Measurements from ENCODE around the gene BBS4. TPM values are rescaled to one million over a fixed set of nuclear protein-coding genes. Genes with fewer than 3 reads are reported as not detected.
"Not testable (repeated sequence)": the region's sequence is repeated elsewhere in the genome, so short reads cannot be mapped to it uniquely, and the experiment has no call there.

Gene BBS4, protein sequence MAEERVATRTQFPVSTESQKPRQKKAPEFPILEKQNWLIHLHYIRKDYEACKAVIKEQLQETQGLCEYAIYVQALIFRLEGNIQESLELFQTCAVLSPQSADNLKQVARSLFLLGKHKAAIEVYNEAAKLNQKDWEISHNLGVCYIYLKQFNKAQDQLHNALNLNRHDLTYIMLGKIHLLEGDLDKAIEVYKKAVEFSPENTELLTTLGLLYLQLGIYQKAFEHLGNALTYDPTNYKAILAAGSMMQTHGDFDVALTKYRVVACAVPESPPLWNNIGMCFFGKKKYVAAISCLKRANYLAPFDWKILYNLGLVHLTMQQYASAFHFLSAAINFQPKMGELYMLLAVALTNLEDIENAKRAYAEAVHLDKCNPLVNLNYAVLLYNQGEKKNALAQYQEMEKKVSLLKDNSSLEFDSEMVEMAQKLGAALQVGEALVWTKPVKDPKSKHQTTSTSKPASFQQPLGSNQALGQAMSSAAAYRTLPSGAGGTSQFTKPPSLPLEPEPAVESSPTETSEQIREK
- 10 to 100 TPM; 17.8 to 50.7 (median 33.1) TPM for total RNA-seq

DNA sequence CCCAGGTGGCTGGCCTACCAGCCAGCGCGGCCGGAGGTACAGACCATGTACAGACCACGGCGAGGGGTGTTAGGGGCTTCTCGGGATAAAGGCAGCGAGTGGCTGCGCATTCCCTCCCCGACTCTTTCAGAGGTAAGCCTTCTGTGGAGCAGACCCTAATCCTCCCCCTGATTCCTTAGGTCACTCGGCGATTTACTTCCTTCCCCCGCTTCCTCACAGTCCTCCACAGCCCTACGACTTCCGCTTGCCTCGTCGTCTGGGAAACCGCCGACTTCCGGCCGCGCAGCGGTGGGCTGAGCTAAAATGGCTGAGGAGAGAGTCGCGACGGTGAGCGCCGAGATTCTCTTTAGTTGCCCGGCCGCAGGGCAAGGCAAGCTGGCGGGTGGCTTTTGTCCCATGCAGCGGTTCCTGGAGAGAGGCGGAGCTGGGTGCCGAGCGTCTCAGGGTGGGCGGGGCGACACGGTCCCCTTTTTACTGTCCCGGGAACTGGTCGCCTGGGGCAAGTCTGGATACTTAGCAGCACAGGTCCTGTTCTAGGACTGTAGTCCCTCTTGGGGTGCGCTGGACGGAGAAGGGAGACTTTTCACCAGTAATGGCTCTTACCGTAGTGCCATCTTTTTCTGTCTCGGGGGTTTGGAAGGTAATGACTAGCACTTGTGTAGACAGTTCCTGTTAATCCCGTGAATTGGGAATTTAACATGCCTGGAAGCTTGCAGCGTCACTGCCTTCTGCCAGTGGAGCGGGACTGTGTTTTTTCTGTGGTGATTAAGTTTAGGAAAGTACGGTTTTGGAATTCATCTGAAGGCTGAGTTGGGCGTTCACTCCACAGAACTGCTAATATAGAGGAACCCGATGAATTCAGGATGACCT lies at the start of gene BBS4, which contains the start of gene HIGD2B:
TSS of gene BBS4 (plus strand) at position 283 of the 870 bp plus-strand sequence. CDS start at position 304, 21 bp downstream.
TSS of gene HIGD2B (minus strand) at position 258 of the 870 bp plus-strand sequence. CDS start 9,808 bp downstream, outside the sequence.
- Histone ChIP-seq H3K4me1 (replicated peaks in 1 of 2) (peaks cover 9 to 12% of the 10 kb centered on the region in 2 donors), H3K27ac (peak within 1 kb of the TSS; percentile 79 to 89), H3K4me3 (peak within 1 kb of the TSS; percentile 46 to 71 (median 59))
- in situ Hi-C loops (cut with MboI; ENCODE audit: low pct_unique_long_range_greater_than_20kb in 2 of 9, low sequenced_read_pairs in 9 of 9, unreplicated experiment in 9 of 9): no loop called here
- ATAC-seq (replicated peaks in 6 of 8): peak; percentile 93 to 97 (median 96)
- WGBS, 10 experiments: 0 to 3% (median 0%) methylated on average over 2 to 27 of the region's 49 CpGs; no CpG with 5 or more reads in 2 of the 10 experiments

DNA sequence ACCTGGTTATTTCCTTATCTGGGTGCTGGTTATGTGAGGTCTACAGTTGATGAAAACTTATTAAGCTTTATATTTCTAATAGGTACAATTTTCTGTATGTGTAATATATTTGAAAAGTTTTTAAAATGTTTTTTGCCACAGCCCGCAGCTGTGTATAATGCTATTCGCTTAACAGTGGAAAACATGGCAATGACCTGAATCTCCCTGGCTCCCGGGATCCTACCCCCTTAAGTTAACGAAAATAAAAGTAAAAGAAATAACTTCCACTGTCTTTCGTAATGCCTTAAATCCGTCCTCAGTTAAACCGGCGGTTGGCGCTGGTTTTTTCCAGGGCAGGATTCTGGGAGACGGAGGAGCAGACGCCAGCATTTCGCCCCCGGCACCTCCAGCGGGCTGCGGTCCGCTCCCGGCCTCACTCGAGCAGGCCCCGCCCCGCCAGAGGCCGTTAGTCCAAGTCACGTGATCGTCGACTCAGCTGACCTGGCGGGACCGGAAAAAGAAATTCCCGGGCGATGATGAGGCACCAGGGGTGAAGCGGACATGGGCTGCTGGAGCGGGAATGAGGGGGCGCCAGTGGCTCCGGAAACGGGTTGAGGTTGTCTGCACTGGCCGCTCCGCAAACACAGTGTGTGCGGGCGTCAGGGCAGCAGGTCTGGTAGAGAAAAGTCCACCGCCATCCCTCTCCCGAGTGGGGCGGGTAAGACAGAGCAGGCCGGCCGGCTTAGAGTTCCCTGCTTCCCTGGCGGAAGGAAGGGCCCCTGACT lies 49.3 kb upstream of the BBS4 start:
- H3K4me3 ChIP-seq: peak overlapping the region in 1 of 5 donors; percentile 43
- not testable (repeated sequence) for H3K27ac ChIP-seq; H3K4me1 ChIP-seq (replicated peaks in 1 of 2)
- in situ Hi-C loops (cut with MboI; ENCODE audit: low pct_unique_long_range_greater_than_20kb in 2 of 9, low sequenced_read_pairs in 9 of 9, unreplicated experiment in 9 of 9): loop anchor here in 2 of 9 experiments (25.0 kb wide), 1 partner anchor 1476 kb away; no protein-coding TSS in a partner anchor
- ATAC-seq (replicated peaks in 6 of 8): peak; percentile 90 to 94 (median 92)
- no CpG with 5 or more reads among the region's 43 CpGs for WGBS, 10 experiments

DNA sequence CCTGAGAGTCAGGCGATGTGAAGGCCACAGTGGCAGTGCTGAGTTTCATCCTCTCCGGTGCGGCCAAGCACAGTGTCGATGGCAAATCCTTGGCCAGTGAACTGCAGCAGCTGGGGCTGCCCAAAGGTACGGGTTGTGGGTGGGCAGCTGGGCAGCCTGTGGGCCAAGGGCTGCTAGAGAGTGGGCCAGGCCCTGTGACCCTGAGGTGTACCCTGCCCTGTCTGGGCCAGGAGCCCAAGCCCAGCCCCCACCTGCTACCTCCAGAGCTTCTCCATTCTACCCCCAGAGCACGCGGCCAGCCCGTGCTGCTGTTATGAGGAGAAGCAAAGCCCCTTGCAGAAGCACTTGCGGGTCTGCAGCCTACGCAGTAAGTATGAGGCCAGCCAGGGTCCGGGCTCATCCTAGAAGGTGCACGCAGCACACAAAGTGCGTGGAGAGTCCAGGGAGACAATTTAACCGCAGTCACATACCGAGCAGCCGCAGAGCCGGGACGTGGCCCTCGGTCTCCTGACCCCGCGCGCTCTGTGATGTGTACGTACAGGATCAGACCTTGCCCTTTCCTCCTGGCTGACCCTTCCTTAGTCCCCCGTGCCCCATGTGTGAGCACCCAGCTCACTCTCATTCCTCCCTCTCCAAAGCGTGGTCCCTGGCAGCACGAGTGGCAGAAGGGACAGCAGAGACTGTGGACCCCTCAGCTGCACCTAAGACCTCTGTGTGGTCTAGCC lies 46.1 kb upstream of the BBS4 start:
- not testable (repeated sequence) for H3K27ac ChIP-seq; H3K4me1 ChIP-seq (replicated peaks in 1 of 2); ATAC-seq (replicated peaks in 6 of 8); H3K4me3 ChIP-seq
- in situ Hi-C loops (cut with MboI; ENCODE audit: low pct_unique_long_range_greater_than_20kb in 2 of 9, low sequenced_read_pairs in 9 of 9, unreplicated experiment in 9 of 9): loop anchor here in 2 of 9 experiments (25.0 kb wide), 1 partner anchor 1472 kb away; no protein-coding TSS in a partner anchor
- no CpG with 5 or more reads among the region's 26 CpGs for WGBS, 10 experiments

DNA sequence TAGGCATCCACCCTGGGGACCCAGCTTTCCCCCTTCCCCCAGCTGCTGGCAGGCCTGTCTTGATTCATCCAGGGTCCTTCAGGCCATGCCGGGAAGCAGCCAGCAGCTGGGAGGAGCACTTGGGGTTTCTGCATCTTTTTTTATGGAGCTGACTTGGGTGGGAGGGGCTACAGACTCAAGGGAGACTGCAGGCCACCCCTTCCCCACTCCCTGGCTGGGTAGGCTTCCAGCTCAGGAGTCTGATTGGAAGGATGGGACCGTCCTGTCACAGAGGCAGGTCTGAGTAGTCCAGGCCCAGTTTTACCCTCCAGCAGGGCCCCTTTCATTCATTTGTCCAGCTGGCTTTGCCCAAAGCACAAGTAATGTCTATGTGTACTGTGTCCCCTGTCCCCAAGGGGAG lies 43.7 kb upstream of the BBS4 start:
- not testable (repeated sequence) for H3K27ac ChIP-seq; H3K4me1 ChIP-seq (replicated peaks in 1 of 2); H3K4me3 ChIP-seq
- no CpG with 5 or more reads among the region's 2 CpGs for WGBS, 10 experiments
- peak; percentile 70 to 95 (median 82) for ATAC-seq (replicated peaks in 6 of 8)
- in situ Hi-C loops (cut with MboI; ENCODE audit: low pct_unique_long_range_greater_than_20kb in 2 of 9, low sequenced_read_pairs in 9 of 9, unreplicated experiment in 9 of 9): loop anchor here in 2 of 9 experiments (25.0 kb wide), 1 partner anchor 1470 kb away; no protein-coding TSS in a partner anchor

DNA sequence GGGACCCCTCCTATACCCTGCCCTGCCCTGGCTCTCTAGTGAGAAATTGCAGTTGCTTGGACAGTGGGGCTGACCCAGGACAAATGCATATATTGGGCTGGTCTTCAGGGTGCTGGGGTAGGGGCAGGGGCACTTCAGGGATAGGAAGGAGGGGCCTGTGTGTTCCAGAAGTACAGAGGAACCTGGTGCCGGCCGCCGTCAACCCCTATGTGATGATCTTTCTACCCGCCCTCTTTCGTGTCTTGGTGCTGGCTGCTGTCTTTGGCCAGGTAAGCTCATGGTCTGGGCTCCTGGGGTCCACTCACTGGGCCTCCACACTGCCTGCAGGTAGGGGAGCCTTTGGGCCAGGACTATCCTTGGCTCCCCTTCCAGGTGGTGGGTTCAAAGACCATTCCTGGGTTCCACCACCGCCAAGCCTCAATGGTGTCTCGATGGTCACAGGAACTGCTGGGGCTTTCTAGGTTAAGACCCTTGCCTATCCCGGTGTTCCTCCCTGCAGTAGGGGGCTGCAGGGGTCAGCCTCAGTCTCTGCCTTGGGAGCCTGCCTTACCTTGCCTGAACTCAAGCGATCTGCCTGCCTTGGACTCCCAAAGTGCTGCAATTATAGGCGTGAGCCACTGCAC lies 37.3 kb upstream of the BBS4 start:
- no CpG with 5 or more reads among the region's 10 CpGs for WGBS, 10 experiments
- H3K4me3 ChIP-seq; ATAC-seq (replicated peaks in 6 of 8); H3K27ac ChIP-seq; H3K4me1 ChIP-seq (replicated peaks in 1 of 2): not testable (repeated sequence)
- in situ Hi-C loops (cut with MboI; ENCODE audit: low pct_unique_long_range_greater_than_20kb in 2 of 9, low sequenced_read_pairs in 9 of 9, unreplicated experiment in 9 of 9): loop anchor here in 2 of 9 experiments (25.0 kb wide), 1 partner anchor 1464 kb away; no protein-coding TSS in a partner anchor

DNA sequence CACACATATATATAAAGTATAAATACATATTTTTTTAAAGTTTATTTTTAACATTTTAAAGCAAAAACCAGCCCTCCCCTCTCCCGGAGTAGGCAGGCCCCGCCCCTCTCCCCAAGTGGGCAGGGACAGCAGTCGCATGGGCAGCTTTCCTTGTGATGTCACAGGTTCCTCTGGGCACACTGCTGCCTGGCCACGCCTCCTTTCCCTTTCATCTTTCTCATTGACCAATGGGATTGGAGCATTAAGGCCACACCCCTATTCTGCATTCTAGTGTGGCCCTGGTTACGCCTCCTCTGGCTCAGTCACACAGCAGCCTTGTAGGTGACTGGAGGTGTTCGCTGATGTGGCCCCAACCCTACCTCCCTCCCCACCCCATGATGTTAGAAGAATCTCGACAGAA lies 31.6 kb upstream of the BBS4 start, which contains the start of gene GOLGA6B:
TSS of gene GOLGA6B (plus strand) at position 301 of the 400 bp plus-strand sequence. CDS start at position 342, 41 bp downstream.
- ATAC-seq (replicated peaks in 6 of 8); H3K4me3 ChIP-seq; in situ Hi-C loops (cut with MboI; ENCODE audit: low pct_unique_long_range_greater_than_20kb in 2 of 9, low sequenced_read_pairs in 9 of 9, unreplicated experiment in 9 of 9); H3K27ac ChIP-seq; H3K4me1 ChIP-seq (replicated peaks in 1 of 2): not testable (repeated sequence)
- no CpG with 5 or more reads among the region's 7 CpGs for WGBS, 10 experiments

DNA sequence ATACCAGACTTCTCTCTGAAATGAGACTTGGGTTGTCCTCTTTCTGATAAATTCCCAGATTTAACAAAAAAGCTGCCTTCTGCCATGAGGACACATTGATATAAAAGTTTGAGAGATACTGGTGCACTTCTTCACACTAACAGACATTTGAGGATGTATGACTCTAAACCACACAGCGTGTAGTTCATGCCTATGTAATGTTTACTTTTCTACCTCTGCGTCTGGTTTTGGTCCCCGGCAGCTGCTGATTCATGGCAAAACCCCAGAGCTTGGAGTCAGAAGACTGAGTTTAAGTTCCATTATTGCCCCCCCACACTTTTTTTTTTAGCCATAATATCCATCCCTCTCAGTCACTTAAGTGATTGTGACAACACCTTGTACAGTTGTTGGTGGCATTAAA lies 30.0 kb upstream of the BBS4 start:
- H3K4me3 ChIP-seq; H3K4me1 ChIP-seq (replicated peaks in 1 of 2); ATAC-seq (replicated peaks in 6 of 8); in situ Hi-C loops (cut with MboI; ENCODE audit: low pct_unique_long_range_greater_than_20kb in 2 of 9, low sequenced_read_pairs in 9 of 9, unreplicated experiment in 9 of 9); H3K27ac ChIP-seq: not testable (repeated sequence)
- WGBS, 10 experiments: no CpG with 5 or more reads among the region's 3 CpGs

DNA sequence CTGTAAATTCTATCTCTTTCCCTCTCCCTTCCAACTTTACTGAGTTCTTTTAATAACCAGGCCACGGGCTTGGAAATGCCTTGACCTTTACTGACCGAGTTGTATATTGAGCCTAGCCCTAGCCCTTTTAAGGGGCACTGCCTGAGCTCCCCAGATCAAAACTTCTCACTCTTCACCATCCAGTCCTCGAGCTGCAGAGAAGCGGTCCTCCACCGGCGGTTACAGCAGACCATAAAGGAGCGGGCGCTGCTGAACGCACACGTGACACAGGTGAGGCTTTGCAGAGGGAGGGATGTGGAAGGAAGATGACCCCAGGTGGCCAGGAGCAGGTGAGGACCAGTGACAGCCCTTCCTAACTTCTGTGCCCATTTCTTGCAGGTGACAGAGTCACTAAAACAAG lies 24.9 kb upstream of the BBS4 start:
- H3K27ac ChIP-seq; H3K4me1 ChIP-seq (replicated peaks in 1 of 2); H3K4me3 ChIP-seq; ATAC-seq (replicated peaks in 6 of 8); in situ Hi-C loops (cut with MboI; ENCODE audit: low pct_unique_long_range_greater_than_20kb in 2 of 9, low sequenced_read_pairs in 9 of 9, unreplicated experiment in 9 of 9): not testable (repeated sequence)
- WGBS, 10 experiments: no CpG with 5 or more reads among the region's 10 CpGs

DNA sequence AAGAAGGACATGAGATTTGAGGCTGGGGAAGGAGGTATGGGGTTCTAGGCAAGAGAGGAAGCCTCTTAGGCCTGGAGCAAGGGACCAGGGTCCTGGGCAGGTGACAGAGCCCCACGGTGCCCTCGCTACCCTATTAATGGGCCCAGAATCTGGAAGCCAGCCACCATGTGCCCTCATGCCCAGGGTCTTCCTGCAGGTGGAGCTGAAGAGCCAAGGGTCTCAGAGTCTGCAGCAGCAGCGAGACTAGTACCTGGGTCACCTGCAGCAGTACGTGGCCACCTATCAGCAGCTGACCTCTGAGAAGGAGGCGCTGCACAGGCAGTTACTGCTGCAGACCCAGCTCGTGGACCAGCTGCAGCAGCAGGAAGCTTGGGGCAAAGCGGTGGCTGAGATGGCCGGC lies 22.1 kb upstream of the BBS4 start:
- H3K4me3 ChIP-seq; in situ Hi-C loops (cut with MboI; ENCODE audit: low pct_unique_long_range_greater_than_20kb in 2 of 9, low sequenced_read_pairs in 9 of 9, unreplicated experiment in 9 of 9); ATAC-seq (replicated peaks in 6 of 8); H3K27ac ChIP-seq; H3K4me1 ChIP-seq (replicated peaks in 1 of 2): not testable (repeated sequence)
- WGBS, 10 experiments: no CpG with 5 or more reads among the region's 8 CpGs

DNA sequence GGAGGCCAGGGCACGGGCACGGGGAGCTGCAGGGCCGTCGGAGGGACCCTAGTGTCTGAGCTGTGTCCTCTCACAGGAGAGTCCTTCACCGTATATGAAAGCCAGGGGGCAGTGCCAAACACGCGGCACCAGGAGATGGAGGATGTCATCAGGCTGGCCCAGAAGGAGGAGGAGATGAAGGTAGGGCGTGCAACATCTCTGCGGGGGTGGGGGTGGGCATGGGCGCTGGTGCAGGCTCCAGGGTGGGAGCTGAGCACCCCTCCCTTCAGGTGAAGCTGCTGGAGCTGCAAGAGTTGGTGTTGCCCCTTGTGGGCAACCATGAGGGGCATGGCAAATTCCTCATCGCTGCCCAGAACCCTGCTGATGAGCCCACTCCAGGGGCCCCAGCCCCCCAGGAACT lies 20.3 kb upstream of the BBS4 start:
- in situ Hi-C loops (cut with MboI; ENCODE audit: low pct_unique_long_range_greater_than_20kb in 2 of 9, low sequenced_read_pairs in 9 of 9, unreplicated experiment in 9 of 9); ATAC-seq (replicated peaks in 6 of 8); H3K4me1 ChIP-seq (replicated peaks in 1 of 2); H3K4me3 ChIP-seq; H3K27ac ChIP-seq: not testable (repeated sequence)
- no CpG with 5 or more reads among the region's 11 CpGs for WGBS, 10 experiments

DNA sequence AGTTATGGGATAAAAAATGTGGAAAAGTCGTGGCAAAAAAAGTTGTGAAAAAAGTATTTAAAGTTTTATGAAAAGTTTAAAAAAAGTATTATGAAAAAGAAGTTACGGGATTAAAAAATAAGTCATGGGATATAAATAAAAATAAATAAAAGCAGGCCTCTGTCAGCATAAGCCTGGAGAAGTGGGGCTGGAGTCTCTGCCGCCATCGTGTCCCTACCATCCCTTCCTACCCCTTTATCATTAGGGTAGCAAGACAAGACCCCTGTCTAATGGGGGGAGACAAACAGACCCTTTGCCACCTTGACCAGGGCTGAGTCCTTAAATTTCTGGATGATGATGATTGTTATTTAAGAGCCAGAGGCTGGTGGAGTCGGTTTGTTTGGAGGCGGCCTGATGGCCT lies 16.2 kb upstream of the BBS4 start:
- H3K4me1 ChIP-seq (replicated peaks in 1 of 2); in situ Hi-C loops (cut with MboI; ENCODE audit: low pct_unique_long_range_greater_than_20kb in 2 of 9, low sequenced_read_pairs in 9 of 9, unreplicated experiment in 9 of 9): not testable (repeated sequence)
- WGBS, 10 experiments: no CpG with 5 or more reads among the region's 6 CpGs

More for the DNA sequence above, 16.2 kb upstream of the BBS4 start:
- H3K4me3 ChIP-seq; H3K27ac ChIP-seq; ATAC-seq (replicated peaks in 6 of 8): not testable (repeated sequence)
